Ishikawa (cell line): ENCODE data around the gene MMP17.

Experiments used
- CEBPB ChIP-seq: IDR thresholded peaks from 2 replicates; pipeline ENCODE4 v1.6.1; 2012
- CREB1 ChIP-seq: IDR thresholded peaks from 2 replicates; pipeline ENCODE4 v1.6.1; 2012; ENCODE audit warnings: low read depth
- RAD21 ChIP-seq: IDR thresholded peaks from 2 replicates; pipeline ENCODE4 v1.6.1; 2012; ENCODE audit warnings: low read depth
- TAF1 ChIP-seq: IDR thresholded peaks from 2 replicates; pipeline ENCODE4 v1.6.1; 2012; ENCODE audit warnings: low read depth, mild to moderate bottlenecking
- TEAD4 ChIP-seq: IDR thresholded peaks from 2 replicates; pipeline ENCODE4 v1.6.1; 2012
- YY1 ChIP-seq: IDR thresholded peaks from 2 replicates; pipeline ENCODE4 v1.6.1; 2012; ENCODE audit warnings: low read depth
- TF ChIP-seq, protein P1 (sequence below): IDR thresholded peaks from 2 replicates; pipeline ENCODE4 v1.6.1; 2012
- TF ChIP-seq, protein P2 (sequence below): IDR thresholded peaks from 2 replicates; pipeline ENCODE4 v1.6.1; 2012; ENCODE audit warnings: low read depth, mild to moderate bottlenecking

DNA sequence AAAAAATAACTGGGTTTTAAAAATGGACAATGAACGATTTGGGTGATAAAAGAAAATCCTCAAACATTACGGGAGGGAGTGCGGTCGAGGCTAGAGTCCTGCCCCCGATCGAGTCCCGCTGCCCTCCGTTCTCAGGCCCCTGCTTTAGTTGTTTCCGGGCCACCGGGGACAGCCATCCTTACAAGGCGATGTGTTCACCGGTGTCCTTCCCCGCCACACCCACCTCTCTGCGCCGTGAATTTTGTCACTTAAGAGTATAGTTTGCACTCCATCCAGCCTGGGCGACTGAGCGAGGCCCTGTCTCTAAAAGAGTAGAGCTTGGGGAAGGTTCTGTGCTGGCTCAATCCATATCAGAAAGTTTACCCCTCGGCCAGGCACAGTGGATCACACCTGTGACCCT is 69.1 kb downstream of the MMP17 start:
- TF ChIP-seq, protein P1, sequence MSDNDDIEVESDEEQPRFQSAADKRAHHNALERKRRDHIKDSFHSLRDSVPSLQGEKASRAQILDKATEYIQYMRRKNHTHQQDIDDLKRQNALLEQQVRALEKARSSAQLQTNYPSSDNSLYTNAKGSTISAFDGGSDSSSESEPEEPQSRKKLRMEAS, result no peak
- no peak for TF ChIP-seq RAD21
- TF ChIP-seq YY1, result no peak
- no peak for TF ChIP-seq CEBPB
- no peak for TF ChIP-seq TAF1
- TF ChIP-seq CREB1, result no peak
- TF ChIP-seq, protein P2, sequence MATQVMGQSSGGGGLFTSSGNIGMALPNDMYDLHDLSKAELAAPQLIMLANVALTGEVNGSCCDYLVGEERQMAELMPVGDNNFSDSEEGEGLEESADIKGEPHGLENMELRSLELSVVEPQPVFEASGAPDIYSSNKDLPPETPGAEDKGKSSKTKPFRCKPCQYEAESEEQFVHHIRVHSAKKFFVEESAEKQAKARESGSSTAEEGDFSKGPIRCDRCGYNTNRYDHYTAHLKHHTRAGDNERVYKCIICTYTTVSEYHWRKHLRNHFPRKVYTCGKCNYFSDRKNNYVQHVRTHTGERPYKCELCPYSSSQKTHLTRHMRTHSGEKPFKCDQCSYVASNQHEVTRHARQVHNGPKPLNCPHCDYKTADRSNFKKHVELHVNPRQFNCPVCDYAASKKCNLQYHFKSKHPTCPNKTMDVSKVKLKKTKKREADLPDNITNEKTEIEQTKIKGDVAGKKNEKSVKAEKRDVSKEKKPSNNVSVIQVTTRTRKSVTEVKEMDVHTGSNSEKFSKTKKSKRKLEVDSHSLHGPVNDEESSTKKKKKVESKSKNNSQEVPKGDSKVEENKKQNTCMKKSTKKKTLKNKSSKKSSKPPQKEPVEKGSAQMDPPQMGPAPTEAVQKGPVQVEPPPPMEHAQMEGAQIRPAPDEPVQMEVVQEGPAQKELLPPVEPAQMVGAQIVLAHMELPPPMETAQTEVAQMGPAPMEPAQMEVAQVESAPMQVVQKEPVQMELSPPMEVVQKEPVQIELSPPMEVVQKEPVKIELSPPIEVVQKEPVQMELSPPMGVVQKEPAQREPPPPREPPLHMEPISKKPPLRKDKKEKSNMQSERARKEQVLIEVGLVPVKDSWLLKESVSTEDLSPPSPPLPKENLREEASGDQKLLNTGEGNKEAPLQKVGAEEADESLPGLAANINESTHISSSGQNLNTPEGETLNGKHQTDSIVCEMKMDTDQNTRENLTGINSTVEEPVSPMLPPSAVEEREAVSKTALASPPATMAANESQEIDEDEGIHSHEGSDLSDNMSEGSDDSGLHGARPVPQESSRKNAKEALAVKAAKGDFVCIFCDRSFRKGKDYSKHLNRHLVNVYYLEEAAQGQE, result no peak
- no peak for TF ChIP-seq TEAD4
